ENCODE measurements around the gene CASP7. TPM values are rescaled to one million over a fixed set of nuclear protein-coding genes. Genes with fewer than 3 reads are reported as not detected.

CASP7 gene
- total RNA-seq, 1 donor from 2014 or later = 15.5 TPM

Small RNA genes lying within 50 kb of the gene (microRNA-seq; reads per million reads assigned to microRNA genes)
- gene MIR4483 (ENCODE audit: borderline number of aligned reads) = not detected

Other genes with a start within 250 kb of the CASP7 start
- gene HABP2, start 126.9 kb upstream of the CASP7 start, total RNA-seq = not detected
- 826 TPM for gene NRAP, start 15.9 kb upstream of the CASP7 start, total RNA-seq
- gene PLEKHS1, start 71.8 kb downstream of the CASP7 start, total RNA-seq = not detected
- gene DCLRE1A, start 174.2 kb downstream of the CASP7 start, total RNA-seq = 6.3 TPM
- gene NHLRC2, start 174.7 kb downstream of the CASP7 start, total RNA-seq = 76.9 TPM